Gastroesophageal sphincter (tissue), 4 donors: ENCODE measurements around the gene PTPN4. TPM values are rescaled to one million over a fixed set of nuclear protein-coding genes. Genes with fewer than 3 reads are reported as not detected.

ENCODE experiments used
- ATAC-seq: fragments of 150-250 bp; one replicate; pipeline ENCODE4 v1.9.1; 2016; ENCODE audit warnings: mild to moderate bottlenecking, moderate library complexity
- H3K27ac ChIP-seq, 4 donors: fragments of 200-600 bp; sonication (generic) in 3 of 4; 1 replicate in 3 of 4; 2 replicates in 1 of 4; pipeline ENCODE4 v1.5.1; 2016 to 2019
- H3K27me3 ChIP-seq: fragments of 200-600 bp; sonication (generic); one replicate; pipeline ENCODE4 v1.5.1; 2019
- H3K36me3 ChIP-seq, 2 donors: fragments of 200-600 bp; sonication (generic); one replicate each; pipeline ENCODE4 v1.5.1; 2019; ENCODE audit warnings: control low read depth in 1 of 2
- H3K4me1 ChIP-seq, 3 donors: fragments of 200-600 bp; sonication (generic); 1 replicate in 2 of 3; 2 replicates in 1 of 3; pipeline ENCODE4 v1.5.1; 2016 to 2019; ENCODE audit warnings: control low read depth in 2 of 3
- H3K4me3 ChIP-seq, 2 donors: fragments of 200-600 bp; sonication (generic); one replicate each; pipeline ENCODE4 v1.5.1; 2019; ENCODE audit warnings: mild to moderate bottlenecking in 1 of 2, moderate library complexity in 1 of 2
- H3K9me3 ChIP-seq, 3 donors: fragments of 200-600 bp; sonication (generic); one replicate each; pipeline ENCODE4 v1.5.1; 2017 to 2019; ENCODE audit warnings: control low read depth in 2 of 3
- CTCF ChIP-seq, 4 experiments: fragments of 200-600 bp in 2 of 4; fragments of 450-650 bp in 2 of 4; sonication (generic) in 1 of 4; IDR thresholded peaks; one replicate each; pipeline ENCODE4 v1.5.1; 2017 to 2019; ENCODE audit warnings: antibody characterized with exemption in 4 of 4, mild to moderate bottlenecking in 2 of 4, moderate library complexity in 2 of 4
- EP300 ChIP-seq: sonication (generic); formaldehyde crosslinking; IDR thresholded peaks from one replicate; pipeline ENCODE4 v1.6.1; 2017; ENCODE audit warnings: antibody characterized with exemption, mild to moderate bottlenecking
- POLR2A ChIP-seq, 2 donors: fragments of 450-650 bp; IDR thresholded peaks; one replicate each; pipeline ENCODE4 v1.6.1; 2017; ENCODE audit warnings: antibody characterized with exemption in 2 of 2, mild to moderate bottlenecking in 2 of 2, moderate library complexity in 1 of 2
- POLR2AphosphoS5 ChIP-seq: sonication (generic); formaldehyde crosslinking; IDR thresholded peaks from one replicate; pipeline ENCODE4 v1.6.1; 2017; ENCODE audit warnings: antibody characterized with exemption
- WGBS, 2 donors: methylation state at CpG; one replicate each; pipeline ENCODE4 v1.1.5; 2018; ENCODE audit warnings: low coverage in 1 of 2; 5-methylcytosine and 5-hydroxymethylcytosine counted together
- total RNA-seq, 4 donors: library from RNA; depleted of rRNA; stranded (reverse); fragments of >200 nt; gene quantifications; one replicate each; pipeline ENCODE4 v1.1.0, GENCODE V29; 2016

Gene PTPN4
- total RNA-seq, 4 donors from 2014 or later = 15.6 to 50.1 (median 30.7) TPM

- H3K36me3 ChIP-seq = no peaks in the 10 kb centered on the region
- TF ChIP-seq POLR2A (IDR thresholded peaks at IDR 0.05) (no peak), CTCF (IDR thresholded peaks at IDR 0.05) (no peak), POLR2AphosphoS5 (no peak), EP300 (no peak)
- ATAC-seq = no peak
- H3K27me3 ChIP-seq = no peaks in the 10 kb centered on the region
- WGBS, 2 donors = 69 to 100% methylated on average over 4 of the region's 4 CpGs
- H3K4me1 ChIP-seq = peaks cover 0 to 37% (median 8%) of the 10 kb centered on the region in 3 donors
- H3K9me3 ChIP-seq = no peaks in the 10 kb centered on the region
- H3K27ac ChIP-seq = no peak overlapping the region
- H3K4me3 ChIP-seq = no peak overlapping the region
Observed at GRCh38 chr2:119764832-119765231, 5.1 kb downstream of the PTPN4 start.

GRCh38 chr2:119765433-119766002, 5.8 kb downstream of the PTPN4 start:
- H3K9me3 ChIP-seq = no peaks in the 10 kb centered on the region
- no peak overlapping the region for H3K4me3 ChIP-seq
- no peaks in the 10 kb centered on the region for H3K27me3 ChIP-seq
- WGBS, 2 donors = 84 to 89% methylated on average over 5 of the region's 5 CpGs
- no peak for ATAC-seq
- no peak overlapping the region for H3K27ac ChIP-seq
- H3K4me1 ChIP-seq = peaks cover 0 to 37% (median 8%) of the 10 kb centered on the region in 3 donors
- no peaks in the 10 kb centered on the region for H3K36me3 ChIP-seq
- no peak for TF ChIP-seq POLR2AphosphoS5
- TF ChIP-seq EP300 = no peak
- no peak for TF ChIP-seq POLR2A (IDR thresholded peaks at IDR 0.05)
- TF ChIP-seq CTCF (IDR thresholded peaks at IDR 0.05) = no peak

DNA sequence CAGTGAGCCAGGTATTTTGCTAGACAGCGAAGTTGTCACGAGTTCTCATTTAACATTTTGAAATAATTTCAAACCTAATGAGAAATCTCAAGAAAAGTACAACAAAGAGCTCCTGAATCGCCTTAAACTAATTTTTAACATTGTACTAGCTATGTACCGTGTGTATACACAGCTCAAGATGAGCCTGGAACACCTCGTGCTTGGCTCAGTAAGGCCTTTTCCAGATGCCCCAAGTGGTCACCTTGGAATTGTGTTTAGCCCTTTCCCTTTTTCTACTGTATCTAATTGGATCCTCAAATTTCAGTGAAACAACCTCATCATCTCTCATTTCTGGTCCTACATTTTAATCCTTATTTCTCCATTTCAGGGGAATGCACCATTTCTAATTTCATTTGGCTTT, 7.2 kb downstream of the PTPN4 start:
- Histone ChIP-seq H3K4me3 (no peak overlapping the region), H3K27ac (no peak overlapping the region), H3K27me3 (no peaks in the 10 kb centered on the region), H3K9me3 (no peaks in the 10 kb centered on the region), H3K36me3 (no peaks in the 10 kb centered on the region), H3K4me1 (peaks cover 0 to 30% (median 2%) of the 10 kb centered on the region in 3 donors)
- WGBS, 2 donors = 88 to 90% methylated on average over 5 of the region's 5 CpGs
- no peak for ATAC-seq
- no peak for TF ChIP-seq POLR2AphosphoS5
- TF ChIP-seq POLR2A (IDR thresholded peaks at IDR 0.05) = no peak
- no peak for TF ChIP-seq CTCF (IDR thresholded peaks at IDR 0.05)
- no peak for TF ChIP-seq EP300

DNA sequence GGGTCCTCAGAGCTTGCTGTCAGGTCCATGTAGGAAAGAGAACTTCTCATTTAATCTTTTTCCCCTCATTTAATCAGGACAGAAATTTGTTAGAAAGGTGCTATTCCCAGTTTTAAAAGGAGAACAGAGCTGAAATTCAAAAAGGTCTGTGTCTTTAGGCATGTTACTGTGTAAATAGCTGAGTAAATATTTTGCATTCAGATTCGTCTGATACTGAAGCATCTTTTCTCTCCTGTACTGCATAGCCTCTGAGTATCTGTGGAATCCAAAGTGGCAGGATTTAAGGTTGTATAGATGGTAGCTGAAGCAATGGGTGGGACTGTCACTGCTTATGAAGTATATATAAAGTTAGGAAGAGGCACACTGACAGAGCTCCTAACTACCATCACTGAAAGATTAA, 9.0 kb downstream of the PTPN4 start:
- Histone ChIP-seq H3K27ac (no peak overlapping the region), H3K9me3 (no peaks in the 10 kb centered on the region), H3K27me3 (no peaks in the 10 kb centered on the region), H3K4me1 (peaks cover 0 to 20% (median 0%) of the 10 kb centered on the region in 3 donors), H3K4me3 (no peak overlapping the region), H3K36me3 (no peaks in the 10 kb centered on the region)
- 45 to 50% methylated on average over 1 of the region's 1 CpG for WGBS, 2 donors
- TF ChIP-seq POLR2AphosphoS5 = no peak
- no peak for TF ChIP-seq EP300
- no peak for TF ChIP-seq POLR2A (IDR thresholded peaks at IDR 0.05)
- no peak for TF ChIP-seq CTCF (IDR thresholded peaks at IDR 0.05)
- ATAC-seq = no peak

- TF ChIP-seq POLR2AphosphoS5 (no peak), POLR2A (IDR thresholded peaks at IDR 0.05) (no peak), EP300 (no peak), CTCF (IDR thresholded peaks at IDR 0.05) (no peak)
- Histone ChIP-seq H3K27me3 (no peaks in the 10 kb centered on the region), H3K9me3 (no peaks in the 10 kb centered on the region), H3K4me3 (no peak overlapping the region), H3K4me1 (peaks cover 0 to 20% (median 0%) of the 10 kb centered on the region in 3 donors), H3K36me3 (no peaks in the 10 kb centered on the region), H3K27ac (no peak overlapping the region)
- 92 to 96% methylated on average over 3 of the region's 3 CpGs for WGBS, 2 donors
- ATAC-seq = no peak
Observed at GRCh38 chr2:119769645-119770044, 9.9 kb downstream of the PTPN4 start.
